OCI-LY3 (cell line): Measurements from ENCODE around the gene CERT1.
"Not testable (repeated sequence)": the region's sequence is repeated elsewhere in the genome, so short reads cannot be mapped to it uniquely, and the experiment has no call there.

Source experiments
- H2AFZ ChIP-seq: fragments of 200-600, 300-600 bp; shearing (Covaris generic); 2 replicates; pipeline ENCODE4 v1.6.0; 2014; ENCODE audit warnings: antibody characterized with exemption, low read depth, low read length
- H3K27ac ChIP-seq: fragments of 200-600, 300-600 bp; sonication (generic); 2 replicates; pipeline ENCODE4 v1.5.1; 2014; ENCODE audit warnings: mild to moderate bottlenecking, low read length, moderate library complexity, mixed read lengths
- H3K27me3 ChIP-seq: fragments of 200-600, 300-600 bp; sonication (generic); 2 replicates; pipeline ENCODE4 v1.6.1; 2014; ENCODE audit warnings: low read depth, low read length, mixed read lengths
- H3K36me3 ChIP-seq: fragments of 200-600, 300-600 bp; sonication (generic); replicated peaks from 2 replicates; pipeline ENCODE3; 2014; ENCODE audit warnings: low read depth, low read length, mixed read lengths
- H3K4me1 ChIP-seq: fragments of 300-600, 200-600 bp; sonication (generic); 2 replicates; pipeline ENCODE4 v1.6.1; 2014; ENCODE audit warnings: low read length, mixed read lengths
- H3K4me2 ChIP-seq: fragments of 200-600, 300-600 bp; sonication (generic); 2 replicates; pipeline ENCODE4 v1.6.1; 2014; ENCODE audit warnings: low read length, mixed read lengths
- H3K4me3 ChIP-seq: fragments of 300-600, 200-600 bp; sonication (generic); 2 replicates; pipeline ENCODE4 v1.5.1; 2014; ENCODE audit warnings: antibody characterized with exemption, mild to moderate bottlenecking, low read length, moderate library complexity
- H3K79me2 ChIP-seq: fragments of 300-600, 200-600 bp; shearing (Covaris generic); 2 replicates; pipeline ENCODE4 v1.6.1; 2014; ENCODE audit warnings: mild to moderate bottlenecking, low read length, mixed read lengths
- H3K9ac ChIP-seq: fragments of 300-600, 200-600 bp; shearing (Covaris generic); 2 replicates; pipeline ENCODE4 v1.6.0; 2014; ENCODE audit warnings: mild to moderate bottlenecking, low read length, moderate library complexity
- H3K9me3 ChIP-seq: fragments of 200-600, 300-600 bp; shearing (Covaris generic); 2 replicates; pipeline ENCODE4 v1.6.1; 2014; ENCODE audit warnings: low read length, mixed read lengths; ENCODE audit not compliant: insufficient read depth
- H4K20me1 ChIP-seq: fragments of 200-600, 300-600 bp; sonication (generic); 2 replicates; pipeline ENCODE4 v1.6.1; 2016; ENCODE audit warnings: low read length, mixed read lengths; ENCODE audit not compliant: insufficient read depth
- CTCF ChIP-seq: fragments of 200-600, 300-600 bp; sonication (generic); IDR thresholded peaks from 2 replicates; pipeline ENCODE4 v1.5.1; 2014; ENCODE audit warnings: antibody characterized with exemption, low read length, low read depth
- EZH2phosphoT487 ChIP-seq: fragments of 200-600 bp; shearing (Covaris generic); IDR thresholded peaks from 2 replicates; pipeline ENCODE4 v1.6.1; 2018; ENCODE audit warnings: antibody characterized with exemption, mixed run types, low read depth

CERT1 gene

GRCh38 chr5:75536694-75537360 lies 25.4 kb upstream of the CERT1 start:
- H3K9ac ChIP-seq: no peak overlapping the region
- H3K36me3 ChIP-seq: peaks cover 19% of the 10 kb centered on the region
- H2AFZ ChIP-seq: no peak overlapping the region
- H3K27ac ChIP-seq: no peak overlapping the region
- TF ChIP-seq EZH2phosphoT487: no peak
- TF ChIP-seq CTCF: no peak
- H3K27me3 ChIP-seq: no peaks in the 10 kb centered on the region
- no peaks in the 10 kb centered on the region for H3K9me3 ChIP-seq
- H3K4me3 ChIP-seq: no peak overlapping the region
- no peaks in the 10 kb centered on the region for H4K20me1 ChIP-seq
- no peak overlapping the region for H3K4me2 ChIP-seq
- peaks cover 29% of the 10 kb centered on the region for H3K79me2 ChIP-seq
- H3K4me1 ChIP-seq: no peaks in the 10 kb centered on the region

GRCh38 chr5:75536147-75536546 lies 24.7 kb upstream of the CERT1 start:
- peaks cover 19% of the 10 kb centered on the region for H3K36me3 ChIP-seq
- H3K27me3 ChIP-seq: no peaks in the 10 kb centered on the region
- H3K9ac ChIP-seq: no peak overlapping the region
- no peak overlapping the region for H3K4me3 ChIP-seq
- no peaks in the 10 kb centered on the region for H3K4me1 ChIP-seq
- H3K27ac ChIP-seq: no peak overlapping the region
- no peaks in the 10 kb centered on the region for H3K9me3 ChIP-seq
- H3K79me2 ChIP-seq: peaks cover 29% of the 10 kb centered on the region
- TF ChIP-seq CTCF (no peak), EZH2phosphoT487 (no peak)
- H3K4me2 ChIP-seq: no peak overlapping the region
- no peaks in the 10 kb centered on the region for H4K20me1 ChIP-seq
- H2AFZ ChIP-seq: no peak overlapping the region

GRCh38 chr5:75534734-75535133 lies 23.3 kb upstream of the CERT1 start:
- Histone ChIP-seq H3K79me2 (peaks cover 29% of the 10 kb centered on the region), H3K4me1 (no peaks in the 10 kb centered on the region), H2AFZ (no peak overlapping the region), H3K4me3 (no peak overlapping the region), H3K4me2 (no peak overlapping the region), H3K9ac (no peak overlapping the region), H3K27ac (no peak overlapping the region), H3K9me3 (no peaks in the 10 kb centered on the region), H3K36me3 (peaks cover 19% of the 10 kb centered on the region), H3K27me3 (no peaks in the 10 kb centered on the region), H4K20me1 (no peaks in the 10 kb centered on the region)
- no peak for TF ChIP-seq EZH2phosphoT487

- peaks cover 29% of the 10 kb centered on the region for H3K79me2 ChIP-seq
- H3K36me3 ChIP-seq: peaks cover 19% of the 10 kb centered on the region
- not testable (repeated sequence) for H3K9me3 ChIP-seq, H3K27me3 ChIP-seq, H4K20me1 ChIP-seq, H3K27ac ChIP-seq, H3K4me3 ChIP-seq, H3K4me1 ChIP-seq, H3K9ac ChIP-seq, H3K4me2 ChIP-seq, H2AFZ ChIP-seq
Observed at GRCh38 chr5:75533716-75534115, 22.3 kb upstream of the CERT1 start.

- Histone ChIP-seq H3K9ac (no peak overlapping the region), H3K4me3 (no peak overlapping the region), H3K27me3 (no peaks in the 10 kb centered on the region), H4K20me1 (no peaks in the 10 kb centered on the region), H3K4me1 (peaks cover under 1% of the 10 kb centered on the region), H3K79me2 (peaks cover 32% of the 10 kb centered on the region), H2AFZ (no peak overlapping the region), H3K36me3 (peaks cover 19% of the 10 kb centered on the region), H3K9me3 (no peaks in the 10 kb centered on the region), H3K27ac (no peak overlapping the region), H3K4me2 (no peak overlapping the region)
- TF ChIP-seq EZH2phosphoT487 (no peak), CTCF (no peak)
Observed at GRCh38 chr5:75532190-75532589, 20.8 kb upstream of the CERT1 start.
